Activated T-cell treated with anti-CD3 and anti-CD28 coated beads, Interleukin-2, amount 50 U/mL, for 48 hours (primary cell): ENCODE results near the gene PLPP4.

Experiments
- DNase-seq, 2 experiments: peaks; one replicate each; pipeline ENCODE4 v3.0.0-alpha.2; 2020

PLPP4 gene

GRCh38 chr10:120457431-120458172, 575 bp downstream of the PLPP4 start:
- DNase-seq = no peak

- DNase-seq = no peak
These were observed 1.4 kb downstream of the PLPP4 start for GRCh38 chr10:120458432-120458831.

GRCh38 chr10:120459185-120459584, 2.2 kb downstream of the PLPP4 start:
- DNase-seq = no peak

DNA sequence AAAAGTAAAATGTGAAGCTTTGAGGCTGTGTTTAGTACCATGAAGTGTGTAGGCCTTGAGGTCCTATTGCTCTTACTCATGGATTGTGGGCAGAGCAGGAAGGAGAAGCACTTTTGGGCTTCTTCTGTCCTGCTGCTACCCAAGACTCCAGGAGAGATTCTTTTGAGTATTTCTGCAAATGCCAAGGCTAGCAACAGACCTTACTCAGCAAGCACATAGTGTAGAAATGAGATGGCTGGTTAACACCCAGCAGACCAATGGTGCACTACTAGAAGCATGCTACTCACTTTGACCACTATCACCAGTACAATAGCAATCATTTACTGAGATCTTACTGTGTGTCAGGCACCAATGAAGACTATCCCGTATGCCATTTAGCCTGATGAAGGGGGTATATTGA, 3.2 kb downstream of the PLPP4 start:
- no peak for DNase-seq

DNA sequence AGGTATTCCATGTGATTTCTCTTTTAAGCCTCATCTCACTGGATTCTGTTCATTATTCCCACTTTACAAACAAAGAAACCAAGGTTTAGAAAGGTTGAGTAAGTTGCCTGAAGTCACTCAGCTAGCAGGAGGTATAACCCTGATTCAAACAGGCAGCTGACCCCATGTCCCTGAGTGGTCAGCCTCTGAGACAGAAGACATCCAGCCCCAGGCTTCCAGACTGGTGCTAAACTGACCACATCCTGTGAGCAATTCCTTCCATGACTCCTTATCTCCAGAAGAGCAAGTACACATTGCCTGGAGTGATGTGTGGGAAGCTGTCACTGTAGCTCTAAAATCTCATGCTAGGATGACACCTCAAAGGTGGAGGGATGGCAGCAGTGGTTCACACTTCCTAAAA, 3.7 kb downstream of the PLPP4 start:
- no peak for DNase-seq

DNA sequence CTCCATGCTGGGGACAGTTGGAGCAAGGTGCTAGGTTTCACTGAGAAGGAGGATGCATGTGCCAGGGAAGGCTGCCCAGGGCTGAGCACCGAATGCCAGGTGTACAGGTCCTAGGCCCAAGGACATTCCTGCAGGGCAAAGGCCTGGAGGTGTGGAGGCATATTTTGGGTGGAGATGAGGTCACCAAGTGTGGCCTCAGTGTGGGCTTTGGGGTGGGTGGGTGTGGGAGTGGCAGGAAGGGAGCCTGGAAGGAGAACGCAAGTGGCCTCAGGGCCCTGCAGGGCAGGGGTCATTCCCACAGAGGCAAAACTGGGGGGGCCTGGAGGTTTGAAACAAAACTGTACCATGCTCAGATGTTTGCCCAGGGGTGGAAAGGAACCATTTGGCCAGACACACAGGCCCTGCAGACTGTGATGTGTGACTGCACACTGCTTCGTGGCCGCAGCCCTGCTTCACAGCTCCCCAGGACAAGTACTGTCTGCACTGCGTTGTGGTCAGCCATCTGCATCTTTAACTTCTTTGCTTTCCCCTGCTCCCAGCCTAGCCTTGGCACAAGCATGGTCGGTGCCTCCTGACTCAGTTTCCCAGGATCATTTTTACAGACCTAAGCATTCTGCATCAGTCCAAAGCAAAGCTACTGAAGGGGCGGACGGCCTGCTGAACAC, 5.1 kb downstream of the PLPP4 start:
- DNase-seq = no peak

- no peak for DNase-seq
These were observed 8.1 kb downstream of the PLPP4 start for GRCh38 chr10:120465138-120465537.

DNA sequence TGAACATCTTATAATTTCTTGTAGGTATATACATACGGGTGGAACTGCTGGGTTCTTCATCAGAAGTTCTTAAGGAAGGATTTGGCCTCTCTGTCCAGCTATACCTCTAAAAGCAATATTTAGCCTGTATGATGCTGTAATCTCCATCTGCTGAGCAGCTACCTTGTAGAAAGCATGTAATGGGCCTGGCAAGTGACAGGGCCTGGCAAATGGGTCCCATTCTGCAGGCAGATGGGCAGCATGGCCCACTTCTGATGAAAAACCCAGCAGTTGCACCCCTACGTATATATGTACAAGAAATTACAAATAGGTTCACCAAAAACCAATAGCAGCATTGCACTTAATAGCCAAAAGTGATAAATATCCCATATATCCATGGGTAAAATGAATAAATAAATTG, 9.0 kb downstream of the PLPP4 start:
- no peak for DNase-seq

GRCh38 chr10:120473593-120473992, 16.6 kb downstream of the PLPP4 start:
- no peak for DNase-seq

- no peak for DNase-seq
These were observed 17.9 kb downstream of the PLPP4 start for GRCh38 chr10:120474956-120475355.

- DNase-seq = no peak
These were observed 19.1 kb downstream of the PLPP4 start for GRCh38 chr10:120475844-120476791.

DNA sequence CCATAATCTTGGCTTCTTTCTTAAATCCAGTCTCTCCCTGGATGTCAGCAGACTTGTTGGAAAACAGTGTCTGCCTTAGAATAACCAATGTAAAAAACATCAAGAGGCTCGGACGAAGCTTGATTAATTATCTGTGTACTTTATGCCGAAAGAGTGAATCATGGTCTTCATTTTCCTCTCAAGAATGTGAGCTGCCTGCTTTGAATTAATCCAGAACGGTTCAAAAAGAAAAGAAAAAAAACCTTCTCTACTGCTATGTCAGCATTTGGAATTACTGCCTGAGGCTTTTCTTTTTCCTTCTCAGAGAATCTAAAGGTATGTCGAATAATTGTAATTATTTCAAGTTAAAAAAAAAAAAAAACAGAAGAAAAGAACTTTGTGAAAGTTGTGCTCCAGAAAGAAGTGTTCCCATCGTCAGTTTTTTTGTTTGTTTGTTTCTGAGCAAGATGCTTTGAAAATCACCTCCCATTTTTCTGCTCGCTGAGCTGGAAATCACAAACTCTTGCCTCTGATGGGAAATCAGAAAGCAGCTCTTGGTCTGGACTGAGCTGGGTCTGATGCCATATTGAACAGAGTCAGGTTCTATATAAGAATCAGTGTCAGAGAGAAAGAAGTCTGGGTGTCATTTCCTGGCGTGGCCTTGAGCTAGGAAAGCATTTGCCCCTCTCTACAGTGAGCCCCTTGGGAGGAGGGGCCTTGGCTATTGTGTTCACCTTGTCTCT, 20.2 kb downstream of the PLPP4 start:
- no peak for DNase-seq

- DNase-seq = no peak
These were observed 20.7 kb downstream of the PLPP4 start for GRCh38 chr10:120477743-120478141.

DNA sequence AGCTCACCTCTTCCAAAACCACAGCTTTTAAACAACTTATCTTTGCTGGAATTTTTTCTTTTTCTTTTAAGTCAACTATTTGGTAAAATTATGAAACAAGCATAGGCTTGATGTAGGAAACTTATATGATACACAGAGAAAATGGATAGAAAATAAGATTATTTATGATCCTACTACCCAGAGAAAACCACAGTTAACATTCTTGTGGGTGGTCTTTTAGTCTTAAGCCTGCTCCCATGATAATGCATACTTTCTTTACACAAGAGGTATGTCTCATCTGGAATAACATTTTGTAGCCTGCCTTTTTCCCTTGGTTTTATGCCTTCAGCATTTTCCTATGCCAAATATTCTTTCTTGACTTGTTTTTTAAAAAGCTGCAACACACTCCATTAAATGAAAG, 21.4 kb downstream of the PLPP4 start:
- DNase-seq = no peak

- no peak for DNase-seq
These were observed 22.5 kb downstream of the PLPP4 start for GRCh38 chr10:120479506-120479905.

- DNase-seq = no peak
These were observed 23.1 kb downstream of the PLPP4 start for GRCh38 chr10:120480065-120480600.

DNA sequence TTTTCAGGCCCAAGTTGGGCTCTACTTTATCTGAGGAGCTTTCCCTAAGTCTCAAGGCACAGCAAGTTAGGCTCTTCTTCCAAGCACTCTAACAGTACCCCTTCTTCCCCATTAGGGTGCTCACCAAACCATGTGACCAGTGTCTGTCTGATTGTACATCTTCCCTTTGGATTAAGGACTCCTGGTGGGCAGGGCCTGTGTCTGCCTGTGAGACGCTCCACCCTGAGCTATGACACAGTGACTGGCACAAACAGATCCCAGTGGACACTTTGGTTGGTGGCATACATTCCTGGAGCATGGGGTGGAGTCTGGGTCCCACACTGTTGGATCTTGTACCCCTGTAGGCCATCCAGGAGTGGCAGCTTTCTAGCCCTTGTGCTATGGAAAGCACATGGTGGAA, 23.8 kb downstream of the PLPP4 start:
- no peak for DNase-seq

- DNase-seq = no peak
These were observed 26.0 kb downstream of the PLPP4 start for GRCh38 chr10:120483006-120483405.

DNA sequence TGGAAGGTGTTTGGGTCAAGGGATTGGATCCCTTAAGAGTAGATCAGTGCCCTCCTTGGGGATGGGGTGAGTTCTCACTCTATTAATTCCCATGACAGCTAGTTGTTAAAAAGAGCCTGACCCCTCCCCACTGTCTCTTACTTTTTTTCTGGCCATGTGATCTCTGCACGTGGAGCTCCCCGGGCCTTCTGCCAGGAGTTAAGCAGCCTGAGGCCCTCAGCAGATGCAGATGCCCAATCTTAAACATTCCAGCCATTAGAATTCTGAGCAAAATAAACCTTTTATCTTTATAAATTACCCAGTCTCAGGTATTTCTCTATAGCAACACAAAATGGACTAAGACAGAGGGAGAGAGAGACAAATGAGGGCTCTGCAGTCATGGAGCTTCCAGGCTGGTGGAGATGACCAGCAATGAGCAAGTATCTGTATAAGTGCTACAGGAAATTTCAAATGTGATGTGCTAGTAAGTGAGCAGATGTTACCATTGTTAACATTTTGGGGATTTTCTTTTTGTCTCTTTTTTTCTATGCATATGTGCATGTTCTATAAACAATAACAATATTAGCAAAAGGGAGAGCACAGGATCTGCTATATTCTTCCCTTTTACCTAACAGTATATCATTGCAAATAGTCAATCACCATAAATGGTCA, 26.7 kb downstream of the PLPP4 start:
- no peak for DNase-seq

DNA sequence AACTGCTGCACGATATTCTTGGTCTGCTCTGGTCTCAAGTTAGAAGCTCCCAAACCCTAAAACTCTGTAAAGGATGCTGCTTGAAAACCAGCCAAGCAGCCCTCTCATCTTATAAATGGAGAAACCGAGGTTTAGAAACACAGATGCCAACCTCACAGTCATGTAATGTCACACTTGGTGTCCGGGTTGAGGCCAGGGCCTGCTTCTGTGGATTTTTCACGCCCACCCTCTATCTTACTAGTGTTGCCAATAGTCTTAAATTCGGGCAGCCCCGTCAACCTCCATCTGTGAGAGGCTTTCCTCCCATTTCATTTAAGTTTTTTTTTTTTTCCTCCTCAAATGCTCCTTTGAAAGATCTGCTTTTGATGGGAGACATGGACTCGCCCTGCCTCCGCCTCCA, 28.9 kb downstream of the PLPP4 start:
- no peak for DNase-seq

- no peak for DNase-seq
These were observed 29.7 kb downstream of the PLPP4 start for GRCh38 chr10:120486671-120487205.

DNA sequence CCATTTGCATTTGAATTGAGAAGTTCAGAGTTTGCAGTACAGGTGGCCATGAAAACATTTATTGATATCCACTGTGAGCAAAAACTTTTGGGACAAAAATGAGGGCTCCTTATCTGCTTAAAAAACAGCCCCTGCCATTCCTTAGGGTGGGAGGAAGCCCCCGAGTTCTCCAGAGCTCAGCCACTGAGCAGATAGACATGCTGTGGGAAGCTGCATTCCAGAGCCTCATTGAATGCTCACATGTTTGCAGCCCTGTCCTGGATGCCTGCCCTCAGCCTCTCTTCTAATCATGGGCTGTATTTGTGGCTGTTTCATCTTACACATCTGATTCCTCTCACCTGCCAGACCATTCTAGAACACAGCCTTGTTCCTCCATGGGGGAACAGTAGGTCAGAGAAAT, 33.3 kb downstream of the PLPP4 start:
- no peak for DNase-seq
